ENCODE measurements around the gene CHCHD6.

- TF ChIP-seq, protein P1, sequence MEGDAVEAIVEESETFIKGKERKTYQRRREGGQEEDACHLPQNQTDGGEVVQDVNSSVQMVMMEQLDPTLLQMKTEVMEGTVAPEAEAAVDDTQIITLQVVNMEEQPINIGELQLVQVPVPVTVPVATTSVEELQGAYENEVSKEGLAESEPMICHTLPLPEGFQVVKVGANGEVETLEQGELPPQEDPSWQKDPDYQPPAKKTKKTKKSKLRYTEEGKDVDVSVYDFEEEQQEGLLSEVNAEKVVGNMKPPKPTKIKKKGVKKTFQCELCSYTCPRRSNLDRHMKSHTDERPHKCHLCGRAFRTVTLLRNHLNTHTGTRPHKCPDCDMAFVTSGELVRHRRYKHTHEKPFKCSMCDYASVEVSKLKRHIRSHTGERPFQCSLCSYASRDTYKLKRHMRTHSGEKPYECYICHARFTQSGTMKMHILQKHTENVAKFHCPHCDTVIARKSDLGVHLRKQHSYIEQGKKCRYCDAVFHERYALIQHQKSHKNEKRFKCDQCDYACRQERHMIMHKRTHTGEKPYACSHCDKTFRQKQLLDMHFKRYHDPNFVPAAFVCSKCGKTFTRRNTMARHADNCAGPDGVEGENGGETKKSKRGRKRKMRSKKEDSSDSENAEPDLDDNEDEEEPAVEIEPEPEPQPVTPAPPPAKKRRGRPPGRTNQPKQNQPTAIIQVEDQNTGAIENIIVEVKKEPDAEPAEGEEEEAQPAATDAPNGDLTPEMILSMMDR (IDR thresholded peaks at IDR 0.05), result no peak
- no peak for TF ChIP-seq ZFX (IDR thresholded peaks at IDR 0.05; ENCODE audit: borderline replicate concordance)
These were observed 234.7 kb downstream of the CHCHD6 start for GRCh38 chr3:126938520-126939337.
